A673 (cell line): ENCODE data around the gene SUPT20HL2. TPM values are rescaled to one million over a fixed set of nuclear protein-coding genes. Genes with fewer than 3 reads are reported as not detected.
"Not testable (repeated sequence)": the region's sequence is repeated elsewhere in the genome, so short reads cannot be mapped to it uniquely, and the experiment has no call there.

Experiments used
- Bru-seq: library from RNA; stranded (reverse); fragments of 400-500 nt; gene quantifications from one replicate; lab custom pipeline; 2021; lab: Mats Ljungman, UMichigan
- BruChase-seq, 2 experiments: library from RNA; stranded (reverse); fragments of 400-500 nt; gene quantifications; one replicate each; lab custom pipeline; 2021; lab: Mats Ljungman, UMichigan
- BruUV-seq: library from RNA; stranded (reverse); fragments of 400-500 nt; replicated peaks from 2 replicates; lab custom pipeline; 2021; lab: Mats Ljungman, UMichigan
- CTCF ChIA-PET: fragments of 300-600 bp; sonication (Branson Sonifier 250); formaldehyde crosslinking; loops from one replicate; lab custom pipeline; 2022; ENCODE audit warnings: antibody characterized with exemption; lab: Charles Lee
- POLR2A ChIA-PET: fragments of 300-600 bp; sonication (Branson Sonifier 250); formaldehyde crosslinking; loops from one replicate; lab custom pipeline; 2022; ENCODE audit warnings: antibody characterized with exemption; ENCODE audit not compliant: low non-redundant PET; lab: Charles Lee
- DNase-seq: peaks from one replicate; pipeline ENCODE4 v3.0.0-alpha.2; 2015; ENCODE audit warnings: low spot score
- H3K27ac ChIP-seq: fragments of 200-600 bp; sonication (generic); 2 replicates; pipeline ENCODE4 v1.5.1; 2016; ENCODE audit warnings: mixed run types, low read depth, mild to moderate bottlenecking, mixed read lengths, antibody characterized with exemption, low read length; ENCODE audit not compliant: poor library complexity, severe bottlenecking
- H3K27me3 ChIP-seq: fragments of 200-600 bp; sonication (generic); replicated peaks from 2 replicates; pipeline ENCODE4 v1.6.1; 2017; ENCODE audit warnings: mixed run types, low read depth, mild to moderate bottlenecking, mixed read lengths, antibody characterized with exemption, low read length; ENCODE audit not compliant: insufficient read depth, poor library complexity
- H3K36me3 ChIP-seq: fragments of 200-600 bp; sonication (generic); 2 replicates; pipeline ENCODE4 v1.6.1; 2016; ENCODE audit warnings: mixed run types, mild to moderate bottlenecking, mixed read lengths, antibody characterized with exemption, low read length; ENCODE audit not compliant: insufficient read depth, poor library complexity, severe bottlenecking
- H3K4me1 ChIP-seq: fragments of 200-600 bp; sonication (generic); 2 replicates; pipeline ENCODE4 v1.6.1; 2017; ENCODE audit warnings: mixed run types, mild to moderate bottlenecking, mixed read lengths, antibody characterized with exemption, low read length; ENCODE audit not compliant: insufficient read depth, poor library complexity, severe bottlenecking
- H3K4me3 ChIP-seq: fragments of 200-600 bp; sonication (generic); 2 replicates; pipeline ENCODE4 v1.5.1; 2016; ENCODE audit warnings: low read depth, mixed run types, mild to moderate bottlenecking, mixed read lengths, low read length; ENCODE audit not compliant: poor library complexity, severe bottlenecking
- H3K9me3 ChIP-seq: fragments of 200-600 bp; sonication (generic); 2 replicates; pipeline ENCODE4 v1.6.1; 2016; ENCODE audit warnings: mixed run types, low read depth, mild to moderate bottlenecking, mixed read lengths, antibody characterized with exemption, low read length; ENCODE audit not compliant: poor library complexity, severe bottlenecking
- EZH2 ChIP-seq: fragments of 200-600 bp; sonication (generic); IDR thresholded peaks from 2 replicates; pipeline ENCODE4 v1.6.1; 2017; ENCODE audit warnings: borderline replicate concordance, low read depth, mild to moderate bottlenecking, mixed read lengths, antibody characterized with exemption, low read length; ENCODE audit not compliant: poor library complexity, severe bottlenecking
- intact Hi-C: fragments of 100-400 bp; cut with micrococcal nuclease; formaldehyde crosslinking; loops from one replicate; pipeline ENCODE4 v1.10.0; 2022; ENCODE audit not compliant: unreplicated experiment
- long read RNA-seq: library from polyadenylated mRNA; stranded (forward); transcript quantifications from one replicate; pipeline ENCODE4 v2.0.0, GENCODE V29; 2022
- total RNA-seq: library from RNA; stranded (reverse); gene quantifications from 2 replicates; pipeline ENCODE4 v1.2.3, GENCODE V29; 2021
- TF ChIP-seq, protein P1 (sequence below): fragments of 300-800, 200-600 bp; sonication (generic); conservative IDR thresholded peaks from 2 replicates; pipeline ENCODE4 v1.5.1; 2017; ENCODE audit warnings: low read depth, mild to moderate bottlenecking, antibody characterized with exemption, low read length, moderate library complexity, mixed read lengths

Gene SUPT20HL2
- total RNA-seq (not detected in 2 replicates), Bru-seq, nascent RNA (not detected), BruChase-seq, experiment 1, labeled RNA remaining after a 2-hour chase (not detected), BruChase-seq, experiment 2, labeled RNA remaining after a 6-hour chase (not detected)
- long read RNA-seq, result 0 reads

DNA sequence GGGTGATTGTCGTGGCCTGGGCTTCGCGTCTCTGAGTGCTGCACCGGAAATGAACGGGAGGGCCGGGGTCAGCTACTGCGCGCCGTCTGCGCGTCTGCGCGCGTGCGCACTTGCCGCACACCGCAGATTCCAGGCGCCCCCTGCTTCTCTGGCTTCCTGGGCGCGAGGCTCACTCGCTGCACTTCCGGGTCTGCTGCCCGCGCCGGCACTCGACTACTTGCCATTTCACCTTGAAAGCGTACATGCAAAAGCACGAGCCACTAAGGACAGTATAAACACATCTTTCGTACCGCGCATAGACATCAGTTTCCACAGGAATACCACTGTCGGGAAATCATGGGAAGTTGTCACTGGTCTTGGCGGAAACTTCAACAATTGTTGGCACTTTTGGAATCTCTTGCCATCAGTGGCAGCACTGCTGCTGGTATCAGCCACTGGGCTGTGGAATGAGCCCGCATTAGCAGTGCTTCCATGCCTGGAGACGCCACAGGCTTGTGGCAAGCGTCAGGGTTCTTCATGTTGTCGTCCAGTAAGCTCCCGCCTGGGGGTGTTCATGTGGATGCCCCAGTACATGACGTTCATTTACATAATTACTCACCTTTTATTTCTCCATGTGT is at the start of gene SUPT20HL2:
Gene SUPT20HL2, minus strand, starts transcription at position 51 of the 617 bp plus-strand sequence. CDS start 754 bp downstream, outside the sequence.
- H3K27ac ChIP-seq, result no peak within 1 kb of the TSS
- BruUV-seq, result no TSS peak
- TF ChIP-seq, protein P1, sequence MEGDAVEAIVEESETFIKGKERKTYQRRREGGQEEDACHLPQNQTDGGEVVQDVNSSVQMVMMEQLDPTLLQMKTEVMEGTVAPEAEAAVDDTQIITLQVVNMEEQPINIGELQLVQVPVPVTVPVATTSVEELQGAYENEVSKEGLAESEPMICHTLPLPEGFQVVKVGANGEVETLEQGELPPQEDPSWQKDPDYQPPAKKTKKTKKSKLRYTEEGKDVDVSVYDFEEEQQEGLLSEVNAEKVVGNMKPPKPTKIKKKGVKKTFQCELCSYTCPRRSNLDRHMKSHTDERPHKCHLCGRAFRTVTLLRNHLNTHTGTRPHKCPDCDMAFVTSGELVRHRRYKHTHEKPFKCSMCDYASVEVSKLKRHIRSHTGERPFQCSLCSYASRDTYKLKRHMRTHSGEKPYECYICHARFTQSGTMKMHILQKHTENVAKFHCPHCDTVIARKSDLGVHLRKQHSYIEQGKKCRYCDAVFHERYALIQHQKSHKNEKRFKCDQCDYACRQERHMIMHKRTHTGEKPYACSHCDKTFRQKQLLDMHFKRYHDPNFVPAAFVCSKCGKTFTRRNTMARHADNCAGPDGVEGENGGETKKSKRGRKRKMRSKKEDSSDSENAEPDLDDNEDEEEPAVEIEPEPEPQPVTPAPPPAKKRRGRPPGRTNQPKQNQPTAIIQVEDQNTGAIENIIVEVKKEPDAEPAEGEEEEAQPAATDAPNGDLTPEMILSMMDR, result no peak
- TF ChIP-seq EZH2, result no peak
- H3K4me3 ChIP-seq, result no peak within 1 kb of the TSS
- ChIA-PET POLR2A (no interaction called here), CTCF (no interaction called here)
- DNase-seq, result no peak
- no peaks in the 10 kb centered on the region for H3K9me3 ChIP-seq
- H3K27me3 ChIP-seq, result peaks cover 18% of the 10 kb centered on the region
- intact Hi-C loops, result no loop called here
- no peaks in the 10 kb centered on the region for H3K36me3 ChIP-seq
- no peaks in the 10 kb centered on the region for H3K4me1 ChIP-seq

DNA sequence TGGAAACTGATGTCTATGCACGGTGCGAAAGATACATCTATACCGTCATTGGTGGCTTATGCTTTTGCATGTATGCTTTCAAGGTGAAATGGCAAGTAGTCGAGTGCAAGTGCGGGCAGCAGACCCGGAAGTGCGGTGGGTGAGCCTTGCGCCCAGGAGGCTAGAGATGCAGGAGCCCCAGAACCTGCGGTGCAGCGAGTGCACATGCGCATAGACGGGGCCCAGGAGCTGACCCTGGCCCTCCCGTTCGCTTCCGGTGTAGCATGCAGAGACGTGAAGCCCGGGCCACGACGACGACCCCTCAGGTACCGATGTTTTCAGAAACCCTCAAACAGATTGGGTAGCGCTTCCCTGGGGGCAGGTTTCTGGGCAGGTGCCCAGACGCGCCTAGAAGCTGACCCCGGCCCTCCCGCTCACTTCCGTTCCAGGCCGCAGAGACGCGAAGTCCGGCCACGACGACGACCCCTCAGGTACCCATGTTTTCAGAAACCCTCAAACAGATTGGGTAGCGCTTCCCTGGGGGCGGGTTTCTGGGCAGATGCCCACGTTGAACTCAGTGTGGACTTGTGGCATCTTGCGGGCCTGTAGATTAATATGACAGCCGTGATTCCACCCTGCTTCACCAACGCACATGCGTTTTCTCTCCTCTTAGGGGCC is 48.3 kb upstream of the SUPT20HL2 start:
- H3K9me3 ChIP-seq, H3K27ac ChIP-seq, intact Hi-C loops, H3K27me3 ChIP-seq, H3K4me3 ChIP-seq, H3K4me1 ChIP-seq, POLR2A ChIA-PET, DNase-seq, BruUV-seq, H3K36me3 ChIP-seq, CTCF ChIA-PET: not testable (repeated sequence)

DNA sequence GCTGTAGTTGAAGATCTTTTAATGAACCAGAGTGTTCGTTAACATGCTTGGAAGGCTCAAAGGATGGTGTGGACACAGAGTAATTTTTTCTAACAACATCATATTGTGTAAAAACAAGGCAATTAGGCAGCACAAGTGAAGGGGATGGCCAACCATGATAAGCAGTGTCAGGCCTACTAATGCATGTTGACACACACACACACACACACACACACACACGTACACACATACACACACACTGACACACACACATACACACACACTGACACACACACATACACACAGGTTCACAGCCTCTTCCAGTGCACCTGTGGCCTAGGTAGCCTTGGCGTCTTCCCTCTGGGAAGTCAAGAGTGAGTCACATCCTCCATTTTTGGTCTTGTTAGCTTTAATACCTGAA is 46.4 kb upstream of the SUPT20HL2 start, which contains the start of gene SUPT20HL1:
Gene SUPT20HL1, plus strand, starts transcription at position 368 of the 400 bp plus-strand sequence. CDS start 2,122 bp downstream, outside the sequence.
- POLR2A ChIA-PET, result no interaction called here
- CTCF ChIA-PET, result no interaction called here
- no TSS peak for BruUV-seq
- Histone ChIP-seq H3K27ac (no peak within 1 kb of the TSS), H3K4me3 (no peak within 1 kb of the TSS), H3K9me3 (no peaks in the 10 kb centered on the region), H3K4me1 (peaks cover 7% of the 10 kb centered on the region), H3K36me3 (no peaks in the 10 kb centered on the region), H3K27me3 (no peaks in the 10 kb centered on the region)
- TF ChIP-seq EZH2, result no peak
- TF ChIP-seq, protein P1, result no peak
- DNase-seq, result no peak
- intact Hi-C loops, result no loop called here
